Measurements from ENCODE around the gene FRY.

FRY gene

GRCh38 chr13:32254416-32254815 lies 222.8 kb downstream of the FRY start:
- no peak for TF ChIP-seq SIN3A (IDR thresholded peaks at IDR 0.05; ENCODE audit: borderline replicate concordance, insufficient read depth, low read length)
- no peak for TF ChIP-seq REST (IDR thresholded peaks at IDR 0.05; ENCODE audit: insufficient read depth in 1 of 2, low read depth in 2 of 2, low read length in 2 of 2)
- no peak for TF ChIP-seq TAF1 (IDR thresholded peaks at IDR 0.05; ENCODE audit: borderline replicate concordance, insufficient read depth, low read length)
- no peak for TF ChIP-seq POLR2AphosphoS5 (IDR thresholded peaks at IDR 0.05; ENCODE audit: low read depth, low read length)
- TF ChIP-seq FOXP2 (optimal IDR thresholded peaks at IDR 0.05; ENCODE audit: borderline replicate concordance, extremely low read depth, extremely low read length, insufficient read depth), result no peak

- TF ChIP-seq SIN3A (IDR thresholded peaks at IDR 0.05; ENCODE audit: borderline replicate concordance, insufficient read depth, low read length) (no peak), TAF1 (IDR thresholded peaks at IDR 0.05; ENCODE audit: borderline replicate concordance, insufficient read depth, low read length) (no peak), FOXP2 (optimal IDR thresholded peaks at IDR 0.05; ENCODE audit: borderline replicate concordance, extremely low read depth, extremely low read length, insufficient read depth) (no peak), REST (IDR thresholded peaks at IDR 0.05; ENCODE audit: insufficient read depth in 1 of 2, low read depth in 2 of 2, low read length in 2 of 2) (no peak), POLR2AphosphoS5 (IDR thresholded peaks at IDR 0.05; ENCODE audit: low read depth, low read length) (no peak)
Observed at GRCh38 chr13:32254916-32255723, 223.5 kb downstream of the FRY start.

- TF ChIP-seq SIN3A (IDR thresholded peaks at IDR 0.05; ENCODE audit: borderline replicate concordance, insufficient read depth, low read length), result no peak
- TF ChIP-seq REST (IDR thresholded peaks at IDR 0.05; ENCODE audit: insufficient read depth in 1 of 2, low read depth in 2 of 2, low read length in 2 of 2), result no peak
- TF ChIP-seq POLR2AphosphoS5 (IDR thresholded peaks at IDR 0.05; ENCODE audit: low read depth, low read length), result no peak
- TF ChIP-seq TAF1 (IDR thresholded peaks at IDR 0.05; ENCODE audit: borderline replicate concordance, insufficient read depth, low read length), result no peak
- no peak for TF ChIP-seq FOXP2 (optimal IDR thresholded peaks at IDR 0.05; ENCODE audit: borderline replicate concordance, extremely low read depth, extremely low read length, insufficient read depth)
Observed at GRCh38 chr13:32255724-32256109, 224.1 kb downstream of the FRY start.

GRCh38 chr13:32256243-32256642 lies 224.7 kb downstream of the FRY start:
- no peak for TF ChIP-seq POLR2AphosphoS5 (IDR thresholded peaks at IDR 0.05; ENCODE audit: low read depth, low read length)
- TF ChIP-seq TAF1 (IDR thresholded peaks at IDR 0.05; ENCODE audit: borderline replicate concordance, insufficient read depth, low read length), result no peak
- TF ChIP-seq REST (IDR thresholded peaks at IDR 0.05; ENCODE audit: insufficient read depth in 1 of 2, low read depth in 2 of 2, low read length in 2 of 2), result no peak
- TF ChIP-seq FOXP2 (optimal IDR thresholded peaks at IDR 0.05; ENCODE audit: borderline replicate concordance, extremely low read depth, extremely low read length, insufficient read depth), result no peak
- TF ChIP-seq SIN3A (IDR thresholded peaks at IDR 0.05; ENCODE audit: borderline replicate concordance, insufficient read depth, low read length), result no peak
